OCI-LY1 (cell line): ENCODE results near the gene LIMS3.
"Not testable (repeated sequence)": the region's sequence is repeated elsewhere in the genome, so short reads cannot be mapped to it uniquely, and the experiment has no call there.

Experiments
- EZH2 ChIP-seq: fragments of 200-600 bp; sonication (generic), shearing (Covaris generic); IDR thresholded peaks from 2 replicates; pipeline ENCODE4 v1.8.0; 2017; ENCODE audit warnings: borderline replicate concordance, mixed run types, mild to moderate bottlenecking, antibody characterized with exemption, low read length, moderate library complexity, mixed read lengths
- TF ChIP-seq, protein P1 (sequence below): fragments of 200-600 bp; sonication (generic), shearing (Covaris generic); IDR thresholded peaks from 2 replicates; pipeline ENCODE4 v1.5.1; 2017; ENCODE audit warnings: mild to moderate bottlenecking, antibody characterized with exemption, low read length, moderate library complexity, mixed read lengths

DNA sequence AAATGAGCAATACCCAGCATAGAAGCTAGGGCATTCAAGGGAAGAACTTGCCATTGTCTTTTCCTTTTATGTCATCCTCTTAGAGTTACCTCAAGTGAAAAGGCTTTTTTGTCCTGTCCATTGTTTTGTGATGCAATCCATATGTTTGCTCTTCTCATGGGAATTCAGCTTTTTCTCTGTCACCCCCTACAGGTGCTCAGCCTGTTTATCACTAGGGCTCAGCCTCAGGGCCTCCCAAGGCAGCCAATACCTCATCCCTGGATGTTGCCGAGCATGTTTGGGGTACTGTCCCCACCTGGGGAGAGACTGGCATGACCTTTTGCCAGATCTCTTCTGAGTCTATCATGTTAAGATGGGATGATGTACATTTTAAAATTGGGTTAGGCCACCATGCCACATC is 65.5 kb downstream of the LIMS3 start:
- TF ChIP-seq, protein P1, sequence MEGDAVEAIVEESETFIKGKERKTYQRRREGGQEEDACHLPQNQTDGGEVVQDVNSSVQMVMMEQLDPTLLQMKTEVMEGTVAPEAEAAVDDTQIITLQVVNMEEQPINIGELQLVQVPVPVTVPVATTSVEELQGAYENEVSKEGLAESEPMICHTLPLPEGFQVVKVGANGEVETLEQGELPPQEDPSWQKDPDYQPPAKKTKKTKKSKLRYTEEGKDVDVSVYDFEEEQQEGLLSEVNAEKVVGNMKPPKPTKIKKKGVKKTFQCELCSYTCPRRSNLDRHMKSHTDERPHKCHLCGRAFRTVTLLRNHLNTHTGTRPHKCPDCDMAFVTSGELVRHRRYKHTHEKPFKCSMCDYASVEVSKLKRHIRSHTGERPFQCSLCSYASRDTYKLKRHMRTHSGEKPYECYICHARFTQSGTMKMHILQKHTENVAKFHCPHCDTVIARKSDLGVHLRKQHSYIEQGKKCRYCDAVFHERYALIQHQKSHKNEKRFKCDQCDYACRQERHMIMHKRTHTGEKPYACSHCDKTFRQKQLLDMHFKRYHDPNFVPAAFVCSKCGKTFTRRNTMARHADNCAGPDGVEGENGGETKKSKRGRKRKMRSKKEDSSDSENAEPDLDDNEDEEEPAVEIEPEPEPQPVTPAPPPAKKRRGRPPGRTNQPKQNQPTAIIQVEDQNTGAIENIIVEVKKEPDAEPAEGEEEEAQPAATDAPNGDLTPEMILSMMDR, result not testable (repeated sequence)
- not testable (repeated sequence) for TF ChIP-seq EZH2
